ENCODE data around the gene RSU1.

Gene RSU1

DNA sequence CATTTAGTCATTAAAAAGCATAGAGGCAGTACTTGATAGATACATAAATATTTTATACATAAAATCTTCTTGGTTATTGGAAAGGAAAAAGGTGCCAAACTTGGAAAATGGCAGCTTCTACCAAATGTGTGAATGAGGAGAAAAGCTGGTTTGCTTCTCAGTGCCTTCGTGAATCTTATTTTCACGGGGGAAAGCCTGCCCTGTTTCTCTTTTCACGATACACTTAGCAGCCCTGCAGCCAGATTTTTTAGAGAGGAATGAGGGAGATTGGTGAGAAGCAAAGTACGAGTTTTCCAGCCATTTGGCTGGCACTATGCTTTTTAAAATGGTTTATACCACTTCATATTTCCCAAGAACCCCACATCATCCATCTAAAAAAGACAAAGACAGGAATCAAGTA lies 272.6 kb downstream of the RSU1 start:
- in situ Hi-C loops (cut with MboI; ENCODE audit: low sequenced_read_pairs), result no loop called here

DNA sequence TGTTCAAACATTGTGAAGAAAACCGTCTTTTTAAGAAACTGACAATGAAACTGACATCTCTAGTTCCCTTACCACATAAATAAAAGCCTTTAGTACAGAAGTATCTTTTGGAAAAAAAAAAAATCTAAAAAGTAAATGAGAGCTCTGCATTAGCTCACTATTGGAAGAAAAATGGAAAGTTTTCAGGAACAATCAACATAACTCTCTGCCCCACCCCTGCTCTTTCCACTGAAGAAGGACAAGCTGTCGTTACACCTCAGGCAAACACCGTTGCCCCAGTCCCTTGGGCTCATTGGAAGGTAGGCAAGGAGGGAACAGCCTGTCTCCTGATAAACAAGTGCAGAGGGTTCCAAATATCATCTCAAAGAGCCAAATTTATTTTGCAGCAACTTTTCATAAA lies 273.1 kb downstream of the RSU1 start:
- in situ Hi-C loops (cut with MboI; ENCODE audit: low sequenced_read_pairs), result no loop called here

Data from HL-60/S4 (cell line).